CMK (cell line): ENCODE measurements around the gene PDE4D.
"Not testable (repeated sequence)": the region's sequence is repeated elsewhere in the genome, so short reads cannot be mapped to it uniquely, and the experiment has no call there.

Source experiments
- DNase-seq: peaks from one replicate; pipeline ENCODE4 v3.0.0-alpha.2; 2010; ENCODE audit warnings: low read depth

PDE4D gene

DNA sequence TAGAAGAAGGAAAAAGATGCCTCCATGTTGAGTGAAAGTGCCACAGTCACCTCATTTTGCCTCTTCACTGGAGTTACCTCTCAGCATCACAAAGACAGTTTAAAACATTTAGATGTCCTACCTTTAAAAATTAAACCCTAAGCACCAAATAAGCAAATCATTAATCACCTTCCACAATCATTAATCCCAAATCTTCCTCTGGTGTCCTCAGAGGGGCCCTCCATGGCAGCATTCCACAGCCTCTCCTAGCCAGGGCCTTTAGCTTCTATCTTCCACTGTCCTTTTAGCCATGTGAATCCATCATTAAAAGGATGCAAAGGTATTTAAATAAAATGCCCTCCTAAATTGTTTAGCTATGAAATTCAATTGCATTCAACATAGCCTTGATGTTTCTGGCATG, 310.8 kb downstream of the PDE4D start:
- no peak for DNase-seq

DNA sequence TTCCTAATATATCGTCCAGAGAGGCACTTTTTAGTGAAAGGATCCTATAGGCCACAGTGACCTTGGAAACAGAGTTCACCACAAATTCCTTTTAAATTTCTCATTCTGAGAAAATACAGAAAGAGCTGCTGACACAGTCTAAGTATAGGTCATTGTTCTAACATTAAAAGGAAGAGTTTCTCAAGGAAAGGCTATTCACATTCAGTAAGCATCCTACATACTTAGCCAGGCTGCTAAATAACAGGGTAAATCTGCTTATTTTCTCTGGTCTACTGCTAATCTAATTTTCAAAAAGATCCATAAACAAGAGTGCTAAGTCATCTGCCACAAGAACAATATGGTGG, 313.7 kb downstream of the PDE4D start:
- no peak for DNase-seq

DNA sequence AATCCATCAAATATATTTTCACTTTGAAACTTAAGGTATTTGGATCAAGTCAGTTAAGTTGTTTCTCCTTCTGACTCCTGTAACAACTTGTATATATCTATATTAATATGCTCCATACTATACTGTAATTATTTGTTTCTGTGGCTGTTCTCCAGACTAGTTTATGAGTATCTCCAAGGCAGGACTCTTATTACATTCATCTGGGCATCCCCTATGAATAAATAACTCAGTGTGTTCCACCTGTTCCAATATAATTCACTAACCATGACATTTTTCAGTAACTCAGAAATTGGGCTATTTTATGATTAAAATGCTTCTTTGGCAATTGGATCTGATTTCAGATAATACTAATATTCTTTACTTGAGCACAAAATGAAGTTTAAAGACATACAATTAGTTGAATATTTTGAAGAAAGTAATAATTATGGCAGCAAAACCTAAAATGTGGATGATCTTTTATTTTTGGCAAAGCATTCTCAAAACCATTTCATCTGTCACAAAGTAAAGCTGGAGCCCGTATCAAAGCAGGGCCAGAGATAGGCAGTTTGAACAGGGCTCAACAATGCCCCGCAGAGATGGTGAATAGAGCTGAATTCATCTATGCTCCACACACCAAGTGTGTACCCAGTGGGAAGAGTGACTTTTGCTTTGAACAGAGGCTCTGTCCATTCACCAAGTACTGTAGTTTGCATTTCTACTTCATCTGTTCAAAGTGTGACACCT, 314.3 kb downstream of the PDE4D start:
- DNase-seq = no peak

DNA sequence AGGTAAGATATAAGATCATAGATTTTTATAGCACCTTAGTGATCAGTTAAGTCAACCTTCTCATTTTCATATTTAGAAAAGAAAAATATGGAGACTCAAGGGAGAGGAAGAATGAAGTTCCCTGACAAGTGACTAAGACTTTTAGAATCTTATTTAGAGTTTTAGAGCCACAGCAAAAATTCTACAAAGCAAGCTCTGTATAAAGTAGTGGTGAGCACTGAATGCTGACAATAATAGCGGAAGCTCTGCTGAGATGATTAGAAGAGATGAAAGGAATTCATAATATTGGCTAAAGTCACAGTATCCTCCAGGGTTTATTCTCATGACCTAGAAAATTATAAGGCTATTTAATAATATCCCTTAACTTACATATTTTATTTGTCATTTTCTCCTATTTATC, 316.0 kb downstream of the PDE4D start:
- no peak for DNase-seq

DNA sequence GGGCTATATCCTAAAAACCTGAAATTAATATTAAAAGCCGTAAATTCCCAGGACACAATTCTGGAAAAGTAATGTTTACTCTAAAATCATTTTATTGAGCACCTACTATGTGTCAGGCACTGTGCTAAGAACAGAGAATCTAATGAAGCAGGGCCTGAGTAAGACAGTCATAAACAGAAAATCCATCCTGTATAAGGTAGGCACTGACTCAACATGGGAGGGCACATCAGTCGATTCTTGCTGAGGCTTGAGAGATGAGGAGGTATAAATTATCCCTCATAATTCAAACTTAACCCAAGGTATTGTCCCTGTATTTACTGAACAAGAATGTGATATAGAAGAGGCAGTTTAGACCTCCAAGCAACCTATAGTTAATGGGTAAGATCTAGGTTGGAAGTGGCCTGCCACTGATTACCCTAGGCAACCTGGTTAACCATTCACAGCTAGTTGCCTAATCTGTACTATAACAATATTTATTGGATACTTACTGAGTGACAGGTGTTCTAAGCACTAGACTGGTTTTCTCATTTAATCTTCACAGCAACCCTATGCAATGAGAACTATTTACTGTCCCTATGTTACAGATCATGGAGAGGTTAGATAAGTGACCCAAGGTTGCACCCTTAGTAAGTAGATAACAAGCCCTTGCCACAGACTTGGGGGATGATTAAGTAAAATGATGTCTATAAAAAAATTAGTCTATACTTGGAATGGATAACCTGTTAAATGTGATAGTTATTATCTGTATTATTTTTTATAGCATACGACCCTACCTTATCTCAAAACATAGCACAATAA, 317.7 kb downstream of the PDE4D start:
- no peak for DNase-seq

DNA sequence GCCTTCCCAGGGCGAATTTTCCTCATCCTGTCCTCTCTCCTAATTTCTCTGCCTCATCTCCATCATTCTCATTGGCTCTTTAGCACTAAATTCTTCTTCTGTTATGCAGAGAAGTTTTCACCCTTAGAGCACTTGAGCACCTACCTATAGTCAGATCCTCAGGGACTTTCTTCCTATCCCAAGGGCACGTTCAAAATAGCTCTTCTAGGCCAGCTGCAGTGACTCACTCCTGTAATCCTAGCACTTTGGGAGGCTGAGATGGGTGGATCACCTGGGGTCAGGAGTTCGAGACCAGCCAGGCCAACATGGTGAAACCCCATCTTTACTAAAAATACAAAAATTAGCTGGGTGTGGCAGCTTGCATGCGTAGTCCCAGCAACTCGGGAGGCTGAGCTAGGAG, 320.0 kb downstream of the PDE4D start:
- not testable (repeated sequence) for DNase-seq

DNA sequence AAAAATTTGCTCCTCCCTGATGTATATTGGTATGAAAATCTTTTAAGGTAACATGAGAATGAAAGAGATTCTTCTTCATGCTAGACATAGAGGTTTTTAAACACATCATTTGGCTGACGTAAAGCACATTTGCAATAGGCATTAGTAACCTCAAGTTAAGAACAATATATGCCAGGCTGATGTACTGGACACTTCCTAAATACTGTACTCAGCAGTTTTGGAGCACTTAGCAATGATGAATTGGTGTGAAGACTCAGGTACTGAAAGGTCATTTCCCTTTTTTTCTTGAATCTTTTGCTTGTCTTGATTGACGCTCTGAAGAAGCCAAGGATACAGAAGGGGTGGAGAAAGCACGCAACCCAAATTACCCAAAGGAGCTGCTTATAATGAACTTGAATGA, 322.5 kb downstream of the PDE4D start:
- DNase-seq = no peak

DNA sequence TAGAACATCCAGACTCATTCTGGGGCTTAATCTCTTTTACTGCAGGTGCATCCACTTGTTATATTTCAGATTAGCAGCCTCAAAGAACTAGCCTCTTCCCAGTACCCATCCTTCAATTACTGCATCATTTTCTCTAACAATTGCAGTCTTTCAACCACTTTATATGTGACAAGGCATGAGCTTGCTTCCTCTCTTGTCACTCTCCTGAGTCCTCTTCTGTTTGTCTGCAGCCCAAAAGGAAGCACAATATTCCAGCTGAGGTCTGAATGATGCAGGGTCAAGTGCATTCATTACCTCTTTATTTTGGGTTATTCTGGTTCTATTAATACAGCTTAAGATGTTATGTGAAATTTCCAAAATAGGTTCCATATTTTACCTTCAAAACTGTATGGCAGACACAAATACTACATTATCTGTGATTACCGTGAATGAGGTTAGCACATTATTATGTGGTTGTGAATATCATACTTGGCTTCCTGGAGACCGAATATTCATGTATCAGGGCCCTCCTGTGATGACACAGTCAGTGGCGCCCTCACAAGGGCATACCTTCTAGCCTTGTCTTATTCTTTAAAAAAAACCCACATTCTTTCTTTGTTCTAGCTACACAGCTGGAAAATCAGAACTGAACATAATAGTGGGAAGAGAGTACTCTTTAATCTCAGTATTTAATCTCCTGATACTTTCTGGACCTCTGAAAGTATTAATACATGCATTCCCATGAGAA, 323.8 kb downstream of the PDE4D start:
- DNase-seq = no peak

DNA sequence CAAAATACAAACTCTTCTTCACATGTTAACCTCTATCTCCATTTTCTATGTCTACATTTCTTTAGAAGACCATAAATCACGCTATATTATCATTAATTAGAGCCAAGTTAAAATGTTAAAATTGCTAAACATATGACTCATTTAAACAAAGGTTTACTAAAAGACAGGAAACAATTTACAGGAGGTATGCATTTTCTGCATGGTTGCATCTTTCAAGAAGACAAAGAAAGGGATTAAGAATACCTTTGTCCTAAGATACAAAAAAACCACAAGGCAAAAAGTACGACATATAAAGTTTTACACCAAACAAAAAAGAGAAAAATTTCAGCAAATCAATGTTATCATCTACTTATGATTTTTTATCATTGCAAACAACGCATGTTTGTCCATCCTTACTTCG, 324.4 kb downstream of the PDE4D start:
- no peak for DNase-seq

DNA sequence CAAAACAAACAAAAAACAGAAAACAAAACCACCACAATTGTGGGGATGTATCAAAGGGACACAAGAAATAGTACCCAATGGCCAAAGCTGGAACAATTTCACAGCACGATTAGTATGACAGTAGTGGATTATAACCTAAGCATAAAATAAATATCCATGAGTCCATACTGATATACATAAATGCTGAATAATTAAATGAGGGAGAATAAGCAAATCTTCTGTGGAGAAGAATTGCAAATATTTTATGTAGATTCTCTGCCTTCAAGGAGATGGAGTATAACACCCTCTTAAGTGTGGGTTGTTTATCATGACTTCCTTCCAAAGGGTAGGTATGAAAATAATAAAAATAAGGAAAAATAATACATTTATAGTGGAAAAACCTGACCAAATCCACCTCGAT, 325.4 kb downstream of the PDE4D start:
- DNase-seq = no peak

DNA sequence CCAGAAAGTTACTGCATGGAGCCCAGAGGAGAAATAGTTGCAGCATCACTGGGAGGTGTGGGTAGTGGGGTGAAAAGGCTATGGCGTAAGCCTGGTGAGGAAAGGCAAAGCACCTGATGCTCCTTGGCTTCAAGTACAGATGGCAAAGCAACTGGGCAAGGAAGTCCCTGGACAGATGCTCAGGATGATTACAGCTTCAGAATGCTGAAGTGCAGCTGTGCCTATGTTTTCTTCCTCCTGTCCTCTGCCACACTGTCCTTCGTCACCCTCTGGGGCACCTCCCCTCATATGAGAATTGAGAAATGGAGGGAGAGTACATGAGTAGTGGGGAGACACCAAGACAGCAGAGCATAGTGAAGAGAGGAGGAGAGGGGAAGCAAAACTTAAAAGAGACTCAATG, 328.0 kb downstream of the PDE4D start:
- no peak for DNase-seq

DNA sequence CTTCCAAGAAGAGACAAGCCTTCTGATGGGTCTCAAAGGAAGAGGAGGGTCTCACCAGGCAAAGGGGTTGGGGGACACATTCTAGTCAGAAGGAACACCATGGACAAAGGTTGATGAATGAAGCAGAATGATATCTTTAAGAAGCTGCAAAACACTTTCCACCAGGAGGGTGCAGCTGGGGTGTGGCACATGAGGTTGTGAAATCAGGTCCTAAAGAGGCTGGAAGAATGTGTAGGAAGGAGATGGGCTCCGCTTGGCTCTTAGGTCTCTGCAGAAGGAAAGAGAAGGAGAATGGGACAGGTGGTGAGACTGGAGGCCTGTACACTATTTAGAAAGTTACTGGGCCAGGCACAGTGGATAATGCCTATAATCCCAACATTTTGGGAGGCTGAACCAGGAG, 328.6 kb downstream of the PDE4D start:
- no peak for DNase-seq

DNA sequence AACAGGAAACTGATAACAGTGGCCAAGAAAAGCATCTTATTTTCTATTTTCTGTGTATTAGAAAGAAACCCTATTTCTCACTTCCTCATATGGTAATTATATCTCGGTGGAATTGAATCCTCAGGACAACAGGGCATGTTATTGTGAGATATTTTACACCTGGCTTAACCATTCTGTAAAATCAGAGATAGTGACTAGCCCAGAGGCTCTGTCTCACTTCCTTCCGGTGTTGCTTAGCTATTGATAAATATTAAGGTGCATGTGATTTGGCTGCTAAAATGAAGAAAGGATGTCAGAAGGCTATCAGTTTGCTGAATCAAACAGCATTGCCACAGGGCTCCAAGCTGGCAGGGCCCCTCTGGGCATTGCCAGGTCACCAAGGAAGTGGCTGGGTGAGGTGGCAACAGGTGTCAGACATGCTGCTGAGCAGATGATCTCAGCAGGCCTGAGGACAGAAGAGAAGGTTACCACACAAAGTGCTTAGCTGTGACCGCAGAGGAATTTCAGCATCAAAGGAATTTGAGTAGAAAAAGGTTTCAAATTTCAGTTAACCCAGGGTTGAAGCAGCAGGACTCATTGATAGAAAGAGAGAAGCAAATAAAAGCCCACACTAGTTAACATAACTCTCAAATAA, 330.7 kb downstream of the PDE4D start:
- DNase-seq = no peak

DNA sequence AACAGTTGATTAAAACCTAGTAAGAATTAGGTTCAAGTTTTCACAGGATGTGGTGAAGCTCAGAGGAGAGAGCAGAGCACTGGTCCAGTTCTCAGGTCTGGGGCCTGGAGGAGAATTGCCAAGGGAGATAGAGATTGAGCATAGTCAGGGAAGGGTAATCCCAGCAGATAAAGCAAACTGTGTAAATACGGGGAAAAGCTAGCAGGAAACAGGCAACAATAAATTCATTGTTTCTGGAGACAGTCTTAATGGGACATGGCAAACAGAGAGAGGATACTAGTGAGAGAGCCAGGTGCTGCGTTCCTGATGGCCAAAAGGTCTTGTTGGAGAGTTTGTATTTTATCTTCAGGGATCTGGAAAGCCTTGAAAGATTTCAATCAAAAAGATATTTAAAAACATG, 333.0 kb downstream of the PDE4D start:
- DNase-seq = no peak

DNA sequence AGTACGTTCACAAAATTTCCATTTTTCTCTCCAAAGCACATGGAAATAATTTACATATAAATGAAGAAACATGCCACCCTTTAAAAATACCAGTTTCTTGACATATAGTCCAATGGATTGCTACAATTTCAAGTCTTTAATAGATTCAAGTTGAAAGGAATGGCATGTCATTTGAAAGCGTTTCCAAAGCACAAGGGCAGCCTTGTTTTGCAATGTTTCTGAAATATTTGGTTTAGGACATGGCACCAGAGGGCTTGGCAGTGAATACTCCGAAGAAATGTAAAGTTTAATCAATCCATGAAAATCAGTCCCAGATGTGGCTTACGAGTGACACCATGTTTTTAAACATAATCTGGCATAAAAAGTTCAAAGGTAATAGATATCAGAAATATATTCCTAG, 333.7 kb downstream of the PDE4D start:
- DNase-seq = no peak

DNA sequence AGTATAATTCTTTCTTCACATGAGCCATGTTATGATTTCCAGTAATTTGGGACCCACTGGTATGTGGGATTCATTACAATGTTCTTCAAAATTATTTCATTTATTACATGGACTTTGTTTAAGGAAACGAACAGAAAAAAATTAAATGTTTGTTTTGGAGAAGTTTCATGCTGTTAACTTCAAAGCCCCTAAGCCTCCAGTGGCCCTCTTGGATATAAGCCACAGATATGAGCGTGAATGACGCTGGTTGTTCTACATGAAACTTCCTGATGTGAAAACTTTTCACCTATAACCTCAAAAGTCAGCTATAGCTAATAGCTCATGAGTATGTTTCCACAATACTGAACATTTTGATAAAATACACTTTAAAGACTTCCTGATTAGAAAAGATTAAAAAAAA, 334.2 kb downstream of the PDE4D start:
- no peak for DNase-seq

DNA sequence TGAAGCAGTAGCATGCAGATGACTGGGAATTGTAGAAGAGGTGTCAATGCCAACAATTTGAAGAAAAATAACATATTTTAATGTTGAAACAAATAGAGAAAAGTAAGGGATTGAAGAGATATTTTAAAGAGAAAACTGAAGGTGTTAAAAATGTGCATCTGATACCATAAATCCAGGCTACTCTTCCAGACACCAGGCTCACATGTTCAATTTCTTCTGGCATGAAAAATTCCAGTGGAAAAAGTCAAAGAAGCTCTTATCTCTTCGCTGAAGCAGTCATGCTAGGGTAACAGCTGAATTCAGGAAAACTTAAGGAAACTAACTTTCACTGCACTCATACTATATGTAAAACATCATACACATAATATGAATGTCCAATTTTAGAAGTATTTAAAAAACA, 335.0 kb downstream of the PDE4D start:
- no peak for DNase-seq

DNA sequence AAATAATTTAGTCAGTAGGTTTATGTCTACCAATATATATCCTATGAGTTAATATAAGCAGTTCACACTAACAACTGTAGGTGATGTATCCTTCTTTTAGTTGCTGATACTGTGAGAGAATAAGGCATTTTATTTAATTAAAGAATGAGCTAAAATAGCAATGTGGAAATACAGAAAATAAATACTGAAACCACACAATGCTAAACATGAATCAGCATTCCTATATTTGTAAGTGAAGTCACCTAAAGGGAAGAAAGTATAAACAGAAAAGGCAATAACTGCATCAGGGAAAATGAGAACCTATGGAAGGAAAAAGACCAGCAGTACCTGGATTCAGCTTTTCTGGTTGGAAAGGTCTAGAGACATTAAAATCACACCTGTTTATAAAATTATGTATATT, 336.0 kb downstream of the PDE4D start:
- no peak for DNase-seq

DNA sequence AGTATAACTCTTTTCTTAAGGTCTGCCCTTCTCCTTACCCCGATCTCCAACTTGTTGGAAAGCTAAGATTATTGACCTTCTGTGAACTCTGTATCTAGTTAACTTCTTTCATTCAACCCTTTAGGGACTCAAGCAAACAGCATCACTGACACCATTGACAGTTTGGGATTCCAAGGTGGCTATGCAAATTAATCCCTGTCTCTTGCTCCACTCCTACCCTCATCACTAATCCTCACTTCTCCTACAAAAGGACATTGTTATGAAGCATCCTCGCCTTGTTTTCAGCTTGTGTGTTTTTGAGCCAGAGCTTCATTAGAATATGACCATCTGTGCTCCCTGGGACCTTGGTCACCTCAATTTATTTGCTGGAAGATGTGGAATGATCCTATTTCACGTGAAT, 337.9 kb downstream of the PDE4D start:
- no peak for DNase-seq

DNA sequence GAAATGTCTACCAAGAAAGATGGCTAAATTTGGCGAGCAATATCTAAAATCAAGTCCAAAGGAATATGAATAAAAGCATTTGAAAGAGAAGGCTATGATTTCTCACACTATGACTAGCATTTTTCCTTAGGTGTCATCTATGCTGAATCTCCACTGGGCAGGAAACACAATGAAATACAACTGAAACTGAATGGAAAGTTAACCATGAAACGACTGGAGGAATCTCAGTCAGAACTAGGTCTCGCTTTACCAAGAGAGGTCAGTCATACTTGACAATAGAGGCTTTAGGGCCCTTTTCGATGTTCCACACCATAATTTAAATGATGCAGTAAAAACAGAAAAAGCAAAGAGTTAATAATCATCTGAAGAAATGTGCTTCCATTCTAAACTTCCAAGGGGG, 339.0 kb downstream of the PDE4D start:
- no peak for DNase-seq

DNA sequence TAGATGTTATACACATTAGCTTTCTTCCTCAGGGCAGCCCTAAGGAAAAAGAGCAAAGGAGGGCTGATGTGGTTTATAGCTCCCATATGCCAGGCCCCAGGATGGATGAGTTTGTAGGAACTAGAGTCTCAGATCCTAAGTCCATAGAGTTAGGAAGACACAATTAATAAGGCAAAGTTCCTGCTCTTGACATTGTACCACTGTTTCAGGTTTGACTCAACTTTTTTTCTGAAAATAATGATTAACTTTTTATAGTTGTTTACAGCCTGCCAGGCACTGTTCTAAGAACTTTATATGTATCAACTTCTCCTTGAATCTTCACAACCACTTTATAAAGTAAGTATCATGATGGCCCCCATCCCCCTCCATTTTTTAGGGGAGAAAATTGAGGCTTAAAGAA, 339.5 kb downstream of the PDE4D start:
- no peak for DNase-seq

DNA sequence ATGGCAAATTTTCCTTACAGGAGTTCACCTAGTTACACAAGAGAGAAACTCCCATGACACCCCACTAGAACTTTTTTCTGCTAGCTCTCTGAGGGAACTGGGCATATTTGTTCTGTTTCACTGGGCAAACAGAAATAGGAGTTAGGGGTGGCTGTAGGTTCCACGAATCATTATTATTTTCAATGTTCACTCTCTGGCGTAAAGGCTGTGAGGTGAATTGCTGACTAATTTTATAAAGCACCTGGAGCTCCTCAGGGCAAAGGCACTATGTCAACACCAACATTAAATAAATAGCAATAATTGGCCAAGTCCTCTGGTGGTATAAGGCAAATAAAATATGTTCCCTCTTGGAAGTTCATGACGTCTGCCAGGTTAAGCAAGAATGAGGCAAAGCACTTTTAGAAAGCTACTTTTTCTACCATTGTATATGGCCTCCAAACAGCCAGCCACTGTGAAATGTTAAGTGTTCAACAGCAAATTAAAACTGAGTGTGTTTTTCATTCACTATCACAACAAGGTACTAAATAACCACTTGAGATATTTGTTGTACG, 344.6 kb downstream of the PDE4D start:
- DNase-seq = no peak

DNA sequence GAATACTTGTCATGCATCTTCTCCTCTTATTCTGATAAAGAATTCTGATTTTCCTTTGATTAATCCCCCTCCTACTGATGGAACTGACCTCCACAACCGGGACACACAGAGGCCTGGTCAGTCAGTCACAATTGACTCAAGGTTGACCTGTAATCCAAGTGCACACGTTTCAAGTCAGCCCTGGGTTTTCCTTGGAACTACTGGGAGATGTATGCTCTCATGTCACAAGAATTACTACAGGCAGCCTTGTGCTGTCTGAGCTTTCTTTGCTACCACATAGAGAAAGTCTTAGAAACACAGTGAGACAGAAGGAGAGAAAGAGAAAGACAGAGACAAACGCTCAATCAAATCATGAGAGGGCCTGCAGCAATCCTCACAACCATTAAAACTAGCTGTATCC, 345.8 kb downstream of the PDE4D start:
- DNase-seq = no peak
